ENCODE data around the gene CHST15. TPM values are rescaled to one million over a fixed set of nuclear protein-coding genes. Genes with fewer than 3 reads are reported as not detected.

The CHST15 gene
- total RNA-seq, 4 donors from 2014 or later: 43.2 to 104 (median 81.5) TPM

GRCh38 chr10:124086787-124087671 lies 6.4 kb downstream of the CHST15 start:
- no peak for DNase-seq
- 88 to 91% methylated on average over 18 of the region's 18 CpGs for WGBS, 2 donors
- Histone ChIP-seq H3K4me3 (replicated peaks in 1 of 3) (no peak overlapping the region), H3K9me3 (no peaks in the 10 kb centered on the region), H3K4me1 (peaks cover 30 to 65% of the 10 kb centered on the region in 2 donors), H3K27ac (peak overlapping the region in 1 of 3 donors; percentile 32), H3K27me3 (no peaks in the 10 kb centered on the region), H3K36me3 (no peaks in the 10 kb centered on the region)
- TF ChIP-seq POLR2A (IDR thresholded peaks at IDR 0.05): no peak
- no peak for TF ChIP-seq CTCF (IDR thresholded peaks at IDR 0.05)
- intact Hi-C loops (cut with DNase I): no loop called here

- Histone ChIP-seq H3K4me3 (replicated peaks in 1 of 3) (no peak overlapping the region), H3K36me3 (no peaks in the 10 kb centered on the region), H3K9me3 (no peaks in the 10 kb centered on the region), H3K27ac (peak overlapping the region in 1 of 3 donors; percentile 12), H3K4me1 (peaks cover 26 to 63% of the 10 kb centered on the region in 2 donors), H3K27me3 (no peaks in the 10 kb centered on the region)
- DNase-seq: no peak
- TF ChIP-seq POLR2A (IDR thresholded peaks at IDR 0.05) (no peak), CTCF (IDR thresholded peaks at IDR 0.05) (no peak)
- 88 to 90% methylated on average over 14 of the region's 14 CpGs for WGBS, 2 donors
- intact Hi-C loops (cut with DNase I): no loop called here
These were observed 7.2 kb downstream of the CHST15 start for GRCh38 chr10:124086097-124086710.

GRCh38 chr10:124085680-124086079 lies 7.7 kb downstream of the CHST15 start:
- Histone ChIP-seq H3K36me3 (no peaks in the 10 kb centered on the region), H3K27me3 (no peaks in the 10 kb centered on the region), H3K4me1 (peaks cover 23 to 60% of the 10 kb centered on the region in 2 donors), H3K4me3 (replicated peaks in 1 of 3) (no peak overlapping the region), H3K9me3 (no peaks in the 10 kb centered on the region), H3K27ac (peak overlapping the region in 1 of 3 donors; percentile 12)
- DNase-seq: no peak
- 77 to 93% methylated on average over 5 to 7 of the region's 7 CpGs for WGBS, 2 donors
- TF ChIP-seq CTCF (IDR thresholded peaks at IDR 0.05): no peak
- no peak for TF ChIP-seq POLR2A (IDR thresholded peaks at IDR 0.05)
- intact Hi-C loops (cut with DNase I): no loop called here

- H3K4me1 ChIP-seq: peaks cover 13 to 50% of the 10 kb centered on the region in 2 donors
- H3K27me3 ChIP-seq: no peaks in the 10 kb centered on the region
- H3K9me3 ChIP-seq: no peaks in the 10 kb centered on the region
- no peak for DNase-seq
- intact Hi-C loops (cut with DNase I): no loop called here
- no peak overlapping the region for H3K4me3 ChIP-seq (replicated peaks in 1 of 3)
- no peaks in the 10 kb centered on the region for H3K36me3 ChIP-seq
- TF ChIP-seq POLR2A (IDR thresholded peaks at IDR 0.05): no peak
- TF ChIP-seq CTCF (IDR thresholded peaks at IDR 0.05): no peak
- no peak overlapping the region for H3K27ac ChIP-seq
- WGBS, 2 donors: 71 to 77% methylated on average over 5 to 8 of the region's 9 CpGs
These were observed 8.7 kb downstream of the CHST15 start for GRCh38 chr10:124084708-124085107.
